Measurements from ENCODE around the gene TRMT2A.

- no peak for TF ChIP-seq CTCF (IDR thresholded peaks at IDR 0.05; ENCODE audit: insufficient read depth, low read length, poor library complexity, severe bottlenecking)
- no peak for TF ChIP-seq EZH2phosphoT487 (conservative IDR thresholded peaks at IDR 0.05; ENCODE audit: low read length)
Measured at GRCh38 chr22:20159076-20159475, 42.0 kb upstream of the TRMT2A start.

Measured in SU-DHL-6 (cell line).